GM04504 (cell line): ENCODE measurements around the gene KCTD21.
"Not testable (repeated sequence)": the region's sequence is repeated elsewhere in the genome, so short reads cannot be mapped to it uniquely, and the experiment has no call there.

Source experiments
- DNase-seq: peaks from one replicate; pipeline ENCODE4 v3.0.0-alpha.2; 2012; ENCODE audit warnings: low read depth

Gene KCTD21

DNA sequence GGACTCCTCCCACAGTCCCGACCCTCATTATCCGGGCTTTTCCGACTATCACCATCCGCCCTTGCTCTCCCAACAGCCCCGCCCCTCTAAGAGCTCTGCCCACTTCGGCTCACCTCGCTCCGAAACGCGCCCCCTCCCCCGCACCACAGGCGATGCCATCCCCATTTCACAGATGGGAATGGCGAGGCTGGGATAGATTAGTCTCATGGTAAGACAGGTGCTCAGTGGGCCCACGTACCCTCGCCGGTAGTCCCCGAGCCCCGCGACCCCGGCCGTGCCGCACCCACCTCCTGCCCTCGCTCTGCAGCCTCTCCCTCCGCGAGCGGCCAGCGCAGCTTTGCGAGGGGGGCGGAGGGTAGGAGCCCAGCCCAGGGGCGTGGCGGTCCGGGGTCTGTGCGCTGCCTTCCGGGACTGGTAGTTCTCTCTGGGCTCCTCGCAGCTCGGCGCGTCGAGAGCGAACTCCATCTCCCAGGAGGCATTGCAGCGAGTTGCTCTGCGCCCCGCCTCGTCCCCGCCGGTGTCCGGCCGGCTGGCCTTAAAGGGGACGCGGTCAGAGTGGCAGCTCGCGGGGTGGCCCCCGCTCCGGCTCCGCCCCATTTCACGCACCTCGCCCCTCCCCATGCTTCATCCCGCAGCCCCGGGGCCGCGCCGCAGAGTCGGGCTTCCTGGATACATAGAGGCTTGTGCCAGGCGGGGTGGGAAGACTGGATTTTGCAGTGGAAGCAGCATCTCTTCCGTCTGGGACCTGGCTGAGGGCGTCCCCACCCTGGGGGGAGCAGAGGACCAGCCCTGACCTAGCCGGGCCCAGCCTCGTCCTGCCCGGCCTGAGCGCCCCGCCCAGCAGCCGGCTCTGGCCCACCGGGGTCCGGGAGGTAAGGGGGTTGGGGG is at the start of gene KCTD21, which contains the start of gene USP35:
Gene KCTD21 (minus strand): TSS at position 341 of the 888 bp plus-strand sequence. CDS start 14,072 bp downstream, outside the sequence.
Gene USP35 (plus strand): TSS at position 634 of the 888 bp plus-strand sequence. CDS start 7,327 bp downstream, outside the sequence.
- peak; percentile 93 for DNase-seq

- no peak for DNase-seq
Observed at GRCh38 chr11:78237293-78238046, 49.0 kb upstream of the KCTD21 start.

- DNase-seq = no peak
Observed at GRCh38 chr11:78234006-78234405, 45.6 kb upstream of the KCTD21 start.

DNA sequence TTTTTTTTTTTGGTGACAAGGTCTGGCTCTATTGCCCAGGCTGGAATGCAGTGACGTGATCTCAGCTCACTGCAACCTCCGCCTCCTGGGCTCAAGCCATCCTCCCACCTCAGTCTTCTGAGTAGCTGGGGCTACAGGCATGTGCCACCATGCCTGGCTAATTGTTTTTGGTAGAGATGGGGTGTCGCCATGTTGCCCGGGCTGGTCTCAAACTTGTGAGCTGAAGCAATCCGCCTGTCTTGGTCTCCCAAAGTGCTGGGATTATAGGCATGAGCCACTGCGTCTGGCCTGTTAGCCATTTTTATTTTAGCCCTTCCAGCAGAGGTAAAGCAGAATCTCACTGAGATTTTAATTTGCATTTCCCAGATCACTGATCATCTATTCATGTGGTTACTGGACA is 44.6 kb upstream of the KCTD21 start:
- DNase-seq = not testable (repeated sequence)

DNA sequence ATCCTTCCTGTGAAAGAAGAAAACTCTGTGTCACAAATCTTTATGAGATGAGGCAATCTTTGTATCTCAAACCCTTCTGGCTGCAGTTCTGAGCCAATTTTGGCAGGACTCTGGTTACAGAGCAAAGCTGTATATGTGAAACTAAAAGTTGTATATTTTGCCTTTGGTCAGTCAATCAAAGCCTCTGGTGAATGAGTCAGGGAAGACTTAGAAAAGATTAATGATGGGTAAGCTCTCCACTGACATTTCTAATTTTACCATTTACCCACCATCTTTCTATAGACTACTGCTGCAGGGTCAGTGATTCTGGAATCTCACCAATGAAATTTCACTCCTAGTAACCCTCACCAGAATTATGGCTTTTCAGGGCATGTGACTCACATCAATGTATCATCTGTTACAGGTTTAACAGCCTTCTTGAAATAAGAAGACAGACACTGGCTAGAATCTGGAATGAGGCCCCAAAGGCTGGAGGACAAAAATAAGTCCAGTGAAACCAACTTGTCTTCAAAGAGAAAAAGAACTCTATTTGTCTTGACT is 43.6 kb upstream of the KCTD21 start:
- peak; percentile 53 for DNase-seq

DNA sequence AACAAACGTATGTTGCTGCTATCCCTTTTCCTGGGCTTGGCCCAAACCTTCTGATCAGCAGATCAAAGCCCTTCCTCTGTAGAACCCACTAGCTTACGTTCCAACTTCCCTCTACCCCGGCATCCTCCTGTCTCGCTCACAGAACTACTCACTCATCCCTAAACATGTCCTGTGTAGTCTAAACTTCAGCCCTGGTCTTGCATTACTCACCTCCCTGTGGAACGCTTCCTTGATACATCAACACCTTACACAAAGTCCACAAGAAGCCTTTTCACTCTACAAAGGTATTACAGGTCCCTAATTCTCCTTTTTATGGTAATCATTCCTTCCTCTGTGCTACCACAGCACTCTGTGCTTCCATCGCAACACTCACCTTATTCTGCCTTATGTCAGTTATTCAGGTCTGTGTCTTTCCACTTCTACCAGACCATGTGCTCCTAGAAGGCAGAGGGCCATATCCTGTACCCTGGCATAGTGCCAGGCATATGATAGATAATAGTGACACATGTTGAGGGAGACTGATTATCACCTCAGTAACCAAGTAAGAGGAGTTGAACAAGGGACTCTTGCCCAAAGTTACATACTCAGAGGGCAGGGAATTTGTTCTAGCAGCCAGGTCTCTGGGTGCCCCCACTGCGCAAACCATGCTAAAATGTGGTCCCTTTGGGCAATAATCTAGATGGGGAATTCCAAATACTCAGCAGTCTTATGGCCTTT is 41.9 kb upstream of the KCTD21 start:
- DNase-seq = no peak

GRCh38 chr11:78229106-78229505 is 40.7 kb upstream of the KCTD21 start:
- no peak for DNase-seq

DNA sequence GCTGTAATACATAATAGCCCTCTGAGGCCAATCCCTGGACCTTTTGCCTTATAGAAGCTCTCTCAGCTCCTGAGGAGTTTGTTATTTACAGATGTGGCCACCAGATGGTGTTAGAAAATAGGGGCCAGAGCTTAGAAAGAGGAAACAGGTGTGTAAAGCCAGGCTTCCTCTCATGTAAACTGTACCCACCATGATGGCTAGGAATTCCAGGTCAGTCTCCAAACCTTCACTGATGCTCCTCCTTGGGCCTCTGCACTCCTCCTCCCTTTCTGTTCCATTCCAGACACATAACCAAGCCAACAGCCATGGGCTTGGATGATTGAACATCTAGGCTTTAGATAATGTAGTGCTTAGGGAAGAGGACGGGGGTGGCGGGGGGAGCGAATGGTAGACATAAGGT is 40.0 kb upstream of the KCTD21 start:
- DNase-seq = no peak

- no peak for DNase-seq
Observed at GRCh38 chr11:78227921-78228320, 39.5 kb upstream of the KCTD21 start.

DNA sequence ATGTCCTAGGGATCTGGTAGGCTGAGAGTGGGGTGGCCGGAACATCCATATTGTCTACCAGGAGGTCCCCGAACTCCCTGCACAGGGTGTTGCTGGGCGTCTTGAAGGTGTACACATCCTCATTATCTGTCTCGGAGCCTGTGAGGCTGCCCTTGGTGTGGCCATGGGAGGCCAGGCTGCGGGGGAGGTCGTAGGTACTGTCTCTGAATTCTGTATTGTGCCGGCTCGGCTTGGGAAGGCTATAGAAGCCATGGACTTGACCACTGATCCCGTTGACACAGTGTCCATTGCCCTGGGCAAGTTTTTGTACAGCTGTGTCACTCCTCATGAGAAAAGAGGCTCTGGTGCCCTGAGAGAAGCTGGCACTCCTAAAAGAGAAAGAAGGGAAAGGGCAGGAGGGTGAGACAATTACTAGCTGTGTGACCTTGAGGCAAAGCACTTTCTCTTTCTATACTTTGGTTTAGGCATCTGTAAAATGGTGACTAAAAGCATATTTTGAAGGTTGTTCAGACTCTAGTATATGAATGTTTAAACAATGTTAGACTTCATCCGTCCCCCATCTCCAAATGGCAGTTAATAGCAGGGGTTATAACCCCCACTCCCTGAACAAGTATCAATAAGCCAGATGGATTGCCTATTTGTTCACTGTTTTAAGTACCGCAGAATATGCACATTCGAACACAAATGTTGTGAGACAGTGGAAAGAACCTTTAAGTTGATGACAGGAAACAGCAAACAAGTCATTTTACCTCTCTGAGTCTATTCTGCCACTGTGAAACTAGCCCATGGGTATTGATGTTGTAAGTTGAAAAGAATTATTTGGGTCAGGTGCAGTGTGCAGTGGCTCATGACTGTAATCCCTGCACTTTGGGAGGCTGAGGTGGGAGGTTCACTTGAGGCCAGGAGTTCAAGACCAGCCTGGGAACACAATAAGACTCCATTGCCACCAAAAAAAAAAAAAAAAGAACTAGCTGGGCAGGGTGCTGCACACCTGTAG is 38.6 kb upstream of the KCTD21 start:
- no peak for DNase-seq

DNA sequence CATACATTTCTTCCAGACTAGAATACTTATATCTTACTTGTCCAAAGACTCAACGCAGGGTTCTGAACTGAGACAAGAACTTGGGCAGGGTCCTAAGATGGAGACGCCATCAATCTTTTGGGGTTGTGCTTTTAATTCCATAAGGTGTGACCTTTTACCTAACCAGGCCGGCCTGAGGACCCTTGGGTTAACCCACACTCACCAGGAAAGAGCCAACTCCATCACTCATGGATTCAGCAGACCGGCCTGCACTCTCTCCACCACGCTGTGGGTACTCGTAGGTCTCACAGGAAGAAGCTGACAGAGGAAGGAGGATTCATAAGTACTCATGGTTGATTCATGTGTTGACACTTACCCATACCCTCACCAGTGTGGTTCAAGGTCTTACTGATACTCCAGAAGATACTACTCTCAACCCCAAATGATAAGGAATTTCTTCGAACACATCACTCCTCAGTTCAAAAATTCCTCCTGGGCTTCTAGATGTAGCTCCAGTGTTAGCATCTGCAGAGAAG is 36.5 kb upstream of the KCTD21 start:
- no peak for DNase-seq

DNA sequence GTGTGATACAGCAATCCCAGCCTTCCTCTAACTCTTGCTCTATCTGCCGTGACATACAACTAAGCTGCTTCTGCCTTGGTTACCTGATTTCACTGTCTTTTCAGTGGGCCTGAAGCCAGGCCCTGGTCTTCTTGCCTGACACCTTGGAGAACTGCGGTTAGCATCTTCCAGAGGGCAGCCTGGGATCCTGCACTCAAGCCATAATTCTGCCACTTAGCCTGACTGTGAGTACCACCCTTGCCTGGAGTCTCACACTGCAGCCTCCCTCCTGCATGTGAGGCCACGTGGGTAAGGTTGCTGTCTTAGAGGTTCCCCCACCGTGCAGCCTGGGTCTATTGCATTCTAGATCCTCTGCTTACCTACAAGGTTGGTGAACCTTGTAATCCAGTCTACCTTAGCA is 36.1 kb upstream of the KCTD21 start:
- no peak for DNase-seq

- no peak for DNase-seq
Observed at GRCh38 chr11:78223320-78223954, 35.0 kb upstream of the KCTD21 start.

- not testable (repeated sequence) for DNase-seq
Observed at GRCh38 chr11:78222726-78223125, 34.3 kb upstream of the KCTD21 start.

DNA sequence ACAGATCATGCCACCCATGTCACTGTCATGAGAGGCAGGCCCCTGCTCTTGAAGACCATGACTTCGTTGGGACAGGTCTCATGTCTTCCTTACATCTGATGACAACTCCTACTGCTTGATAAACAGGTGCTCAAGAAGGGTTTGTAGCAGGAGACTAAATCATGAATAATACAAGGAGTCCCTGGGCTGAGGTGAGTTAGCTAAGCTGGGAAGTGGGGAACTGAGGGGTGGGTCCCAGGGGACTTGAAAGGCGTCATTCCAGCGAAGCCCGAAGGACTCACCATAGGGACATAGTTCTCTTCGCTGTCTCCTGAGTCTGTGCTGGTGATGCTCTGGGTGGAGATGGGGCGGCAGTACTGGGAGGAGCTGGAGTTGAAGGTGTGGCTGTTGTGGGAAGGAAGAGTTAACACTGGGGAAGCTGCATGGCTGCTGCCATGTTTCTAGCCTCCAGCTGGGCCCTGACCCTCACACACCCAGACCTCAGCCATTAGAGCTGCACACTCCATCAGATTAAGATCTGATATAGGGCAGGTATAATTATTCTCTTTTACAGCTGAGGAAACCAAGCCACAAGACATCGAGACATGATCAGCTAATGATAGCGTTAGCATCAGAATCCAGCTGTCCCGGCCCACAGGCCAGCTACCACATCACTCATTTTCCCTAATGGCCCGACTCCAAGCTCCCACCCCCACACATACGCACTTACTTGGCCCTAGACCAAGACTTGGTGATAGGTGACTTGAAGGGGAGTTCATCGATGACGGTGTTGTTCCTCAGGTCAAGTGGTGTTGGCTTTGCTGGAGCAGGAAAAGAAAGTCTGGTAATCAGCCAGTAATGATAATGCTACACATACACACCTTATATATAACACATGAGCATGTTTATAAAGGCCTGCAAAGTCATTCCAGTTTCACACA is 33.2 kb upstream of the KCTD21 start:
- no peak for DNase-seq

- no peak for DNase-seq
Observed at GRCh38 chr11:78220218-78221157, 32.1 kb upstream of the KCTD21 start.

GRCh38 chr11:78219493-78220217 is 31.2 kb upstream of the KCTD21 start:
- no peak for DNase-seq
